B cell (primary cell): Measurements from ENCODE around the gene FMO3. TPM values are rescaled to one million over a fixed set of nuclear protein-coding genes. Genes with fewer than 3 reads are reported as not detected.

Experiments
- ATAC-seq: fragments of 200-7000 bp; cut with Tn5 transposase; one replicate; pipeline ENCODE4 v1.10.0; 2021; ENCODE audit warnings: low read depth, mild to moderate bottlenecking, moderate number of reproducible peaks, moderate library complexity
- CTCF ChIA-PET: fragments of 350-600 bp; sonication (Branson Sonifier 250); formaldehyde crosslinking; loops from one replicate; lab custom pipeline; 2021; ENCODE audit warnings: antibody characterized with exemption, inconsistent platforms; lab: Charles Lee
- POLR2A ChIA-PET: fragments of 350-600 bp; sonication (Branson Sonifier 250); formaldehyde crosslinking; loops from one replicate; lab custom pipeline; 2021; ENCODE audit warnings: antibody characterized with exemption; lab: Charles Lee
- DNase-seq: peaks from one replicate; pipeline ENCODE4 v3.0.0; 2013
- H2AFZ ChIP-seq: 2 replicates; pipeline ENCODE4 v1.6.1; 2012; ENCODE audit warnings: mild to moderate bottlenecking, low read depth, low read length; ENCODE audit not compliant: insufficient read depth, poor library complexity, severe bottlenecking
- H3K27ac ChIP-seq, 2 donors: 1 replicate in 1 of 2; 2 replicates in 1 of 2; pipeline ENCODE4 v1.5.1; 2012 to 2013; ENCODE audit warnings: low read length in 2 of 2, mild to moderate bottlenecking in 2 of 2, moderate library complexity in 1 of 2
- H3K27me3 ChIP-seq, 4 experiments: fragments of 200-600 bp in 1 of 4; sonication (generic) in 1 of 4; replicated peaks in 1 of 4; 1 replicate in 2 of 4; 2 replicates in 2 of 4; pipeline versions ENCODE4 v1.6.1 to v1.7.0; 2013 to 2016; ENCODE audit warnings: low read length in 3 of 4, mild to moderate bottlenecking in 2 of 4, mixed read lengths in 1 of 4, moderate library complexity in 1 of 4; ENCODE audit not compliant: insufficient read depth in 4 of 4, control insufficient read depth in 3 of 4; ENCODE audit errors: control extremely low read depth in 1 of 4
- H3K36me3 ChIP-seq, 2 experiments: replicated peaks in 1 of 2; 1 replicate in 1 of 2; 2 replicates in 1 of 2; pipeline versions ENCODE4 v1.6.1 to v1.7.1; 2013; ENCODE audit warnings: low read length in 1 of 2; ENCODE audit not compliant: insufficient read depth in 2 of 2, control insufficient read depth in 1 of 2; ENCODE audit errors: control extremely low read depth in 1 of 2, extremely low read depth in 1 of 2
- H3K4me1 ChIP-seq, 2 donors: fragments of 200-600 bp in 1 of 2; sonication (generic) in 1 of 2; 1 replicate in 1 of 2; 2 replicates in 1 of 2; pipeline versions ENCODE4 v1.5.1 to v1.6.1; 2013 to 2017; ENCODE audit warnings: low read length in 2 of 2; ENCODE audit not compliant: control insufficient read depth in 2 of 2, insufficient read depth in 2 of 2
- H3K4me2 ChIP-seq: replicated peaks from 2 replicates; pipeline ENCODE3; 2012; ENCODE audit warnings: mild to moderate bottlenecking, low read depth, low read length; ENCODE audit not compliant: poor library complexity, severe bottlenecking
- H3K4me3 ChIP-seq, 5 experiments: fragments of 200-600 bp in 1 of 5; sonication (generic) in 1 of 5; 1 replicate in 3 of 5; 2 replicates in 2 of 5; pipeline versions ENCODE4 v1.5.1 to v1.7.0; 2011 to 2016; ENCODE audit warnings: low read length in 4 of 5, mild to moderate bottlenecking in 4 of 5, low read depth in 2 of 5, control low read depth in 1 of 5, moderate library complexity in 1 of 5; ENCODE audit not compliant: insufficient read depth in 1 of 5; ENCODE audit errors: control extremely low read depth in 1 of 5, extremely low read depth in 1 of 5
- H3K79me2 ChIP-seq: fragments of 200-600 bp; sonication (generic); one replicate; pipeline ENCODE4 v1.6.0; 2016; ENCODE audit warnings: low read length; ENCODE audit not compliant: control insufficient read depth, insufficient read depth
- H3K9ac ChIP-seq: fragments of 200-600 bp; sonication (generic); 2 replicates; pipeline ENCODE4 v1.6.1; 2017; ENCODE audit warnings: mild to moderate bottlenecking, low read length, moderate library complexity
- H3K9me3 ChIP-seq, 3 donors: one replicate each; pipeline versions ENCODE4 v1.6.1 to v1.7.1; 2013; ENCODE audit warnings: low read length in 2 of 3; ENCODE audit not compliant: control insufficient read depth in 2 of 3, insufficient read depth in 1 of 3; ENCODE audit errors: control extremely low read depth in 1 of 3
- H4K20me1 ChIP-seq: 2 replicates; pipeline ENCODE4 v1.6.0; 2012; ENCODE audit warnings: mild to moderate bottlenecking, low read length; ENCODE audit not compliant: insufficient read depth, control insufficient read depth, poor library complexity, severe bottlenecking
- H3K27ac Mint-ChIP-seq: one replicate; pipeline ENCODE4 v1.8.0; 2021; ENCODE audit warnings: mixed read lengths
- H3K27me3 Mint-ChIP-seq: one replicate; pipeline ENCODE4 v1.8.0; 2021; ENCODE audit warnings: mixed read lengths
- H3K4me1 Mint-ChIP-seq: one replicate; pipeline ENCODE4 v1.8.0; 2021; ENCODE audit warnings: mixed read lengths
- H3K4me3 Mint-ChIP-seq: one replicate; pipeline ENCODE4 v1.8.0; 2021; ENCODE audit warnings: mixed read lengths
- H3K9me3 Mint-ChIP-seq: one replicate; pipeline ENCODE4 v1.8.0; 2022; ENCODE audit warnings: mixed read lengths; ENCODE audit not compliant: insufficient read depth
- CTCF ChIP-seq: fragments of 200-600 bp; IDR thresholded peaks from one replicate; pipeline ENCODE4 v1.8.0; 2022; ENCODE audit warnings: antibody characterized with exemption, mild to moderate bottlenecking
- EZH2 ChIP-seq: IDR thresholded peaks from 2 replicates; pipeline ENCODE4 v1.6.1; 2012; ENCODE audit warnings: borderline replicate concordance, low read depth, mild to moderate bottlenecking, moderate library complexity, low read length; ENCODE audit not compliant: insufficient read depth, poor library complexity, severe bottlenecking
- WGBS: methylation state at CpG from one replicate; pipeline ENCODE4 v1.1.5; 2013; ENCODE audit warnings: missing lambda C conversion rate; ENCODE audit not compliant: insufficient coverage; 5-methylcytosine and 5-hydroxymethylcytosine counted together
- intact Hi-C: fragments of 100-400 bp; cut with micrococcal nuclease; formaldehyde crosslinking; loops from one replicate; pipeline ENCODE4 v1.10.0; 2022
- polyA plus RNA-seq: library from polyadenylated mRNA; depleted of rRNA; stranded (reverse); fragments of >200 nt; gene quantifications from 2 replicates; pipeline ENCODE4 v1.2.3, GENCODE V29; 2012
- total RNA-seq, 2 donors: library from RNA; stranded (reverse); fragments of 120-200 nt in 1 of 2; gene quantifications; 1 replicate in 1 of 2; 2 replicates in 1 of 2; pipeline versions ENCODE4 v1.2.3 to v1.2.4, GENCODE V29; 2013 to 2022

The FMO3 gene
- total and polyA plus RNA-seq, 2 donors (not counting 1 experiment from before 2014, with no cell fraction given), result not detected

DNA sequence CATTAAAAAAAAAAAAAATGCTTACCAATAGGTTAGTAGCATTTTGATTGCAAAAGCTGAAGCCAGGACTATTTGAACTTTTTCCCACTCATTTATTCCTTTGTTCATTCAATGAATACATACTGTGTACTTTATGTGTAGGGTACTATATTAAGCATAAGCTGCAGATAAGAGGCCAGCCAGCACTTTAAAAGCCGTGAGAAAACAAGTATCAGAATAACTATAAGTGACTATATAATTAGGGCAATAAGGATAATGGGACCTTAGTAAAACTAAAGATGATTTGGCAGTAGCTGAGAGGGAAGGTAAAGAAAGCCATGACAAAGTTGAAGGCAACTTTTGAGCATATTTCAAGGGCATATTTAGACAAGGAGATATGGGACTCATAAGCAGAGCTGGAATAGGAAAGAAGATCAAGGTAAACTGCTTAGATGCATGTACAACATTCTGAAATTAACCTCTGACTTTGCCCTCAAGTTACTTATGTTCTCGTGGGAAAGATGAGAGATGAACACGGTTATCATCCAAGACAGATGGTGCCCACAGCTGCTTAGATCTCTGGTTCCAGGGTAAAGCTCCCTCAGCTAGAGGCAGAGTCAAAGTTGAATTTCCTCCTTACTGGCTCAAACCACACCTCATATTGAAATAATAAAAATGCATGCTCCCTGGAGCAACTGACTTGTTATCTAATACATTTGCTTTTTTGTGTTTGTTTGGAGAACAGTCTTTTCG, 50.4 kb downstream of the FMO3 start:
- H3K27ac ChIP-seq, result no peak overlapping the region
- no peaks in the 10 kb centered on the region for H3K79me2 ChIP-seq
- no peaks in the 10 kb centered on the region for H3K9me3 ChIP-seq
- WGBS, result 80% methylated on average over 2 of the region's 4 CpGs
- ChIA-PET POLR2A (no interaction called here), CTCF (no interaction called here)
- TF ChIP-seq CTCF, result no peak
- H3K9ac ChIP-seq, result no peak overlapping the region
- Mint-ChIP-seq H3K27me3 (peaks cover 7% of the 10 kb centered on the region), H3K4me3 (no peak overlapping the region), H3K27ac (no peak overlapping the region), H3K9me3 (no peaks in the 10 kb centered on the region), H3K4me1 (no peaks in the 10 kb centered on the region)
- H2AFZ ChIP-seq, result no peak overlapping the region
- H3K27me3 ChIP-seq, result peaks cover 0 to 5% (median 0%) of the 10 kb centered on the region in 4 experiments
- no peak overlapping the region for H3K4me3 ChIP-seq
- no peak for ATAC-seq
- H4K20me1 ChIP-seq, result no peaks in the 10 kb centered on the region
- no peaks in the 10 kb centered on the region for H3K36me3 ChIP-seq
- H3K4me2 ChIP-seq, result no peak overlapping the region
- intact Hi-C loops, result no loop called here
- DNase-seq, result no peak
- H3K4me1 ChIP-seq, result no peaks in the 10 kb centered on the region

DNA sequence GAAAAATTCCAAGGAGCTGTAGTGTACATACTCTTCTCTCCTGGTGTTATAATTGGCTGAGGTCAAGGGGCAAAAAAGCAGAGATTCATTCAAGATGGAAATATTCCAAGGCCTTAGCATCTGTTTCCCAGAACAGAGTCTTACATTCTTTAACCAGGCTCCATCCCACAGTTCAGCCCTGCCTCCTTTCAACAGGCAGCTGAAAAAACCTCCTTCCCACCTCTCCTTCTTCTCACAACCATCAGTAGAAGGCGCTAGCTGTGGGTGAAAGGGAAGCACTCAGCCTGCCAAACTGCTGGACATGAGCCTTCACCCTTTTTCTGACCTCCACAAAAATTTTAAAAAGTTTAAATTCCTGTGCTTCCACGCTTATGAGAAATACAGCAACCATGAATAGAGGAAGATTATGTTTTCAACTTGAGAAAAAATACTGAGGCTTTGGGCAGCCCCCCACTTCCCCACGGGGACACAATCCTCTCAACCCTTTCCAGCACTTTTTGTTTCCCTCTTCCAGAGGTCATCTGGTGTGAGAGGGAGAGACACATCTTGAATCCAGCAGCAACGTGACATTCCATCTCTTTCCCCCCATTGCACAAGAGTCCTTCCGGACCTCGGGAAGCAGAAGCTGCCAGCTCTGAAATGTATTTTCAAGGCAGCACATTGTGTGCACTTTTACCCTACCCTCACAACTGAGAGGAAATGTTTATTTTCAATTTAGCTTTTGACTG, 51.1 kb downstream of the FMO3 start:
- no peak overlapping the region for H3K27ac Mint-ChIP-seq
- ChIA-PET CTCF (no interaction called here), POLR2A (no interaction called here)
- H3K9me3 Mint-ChIP-seq, result no peaks in the 10 kb centered on the region
- Histone ChIP-seq H3K4me1 (no peaks in the 10 kb centered on the region), H3K9me3 (no peaks in the 10 kb centered on the region), H3K27ac (no peak overlapping the region), H3K4me2 (no peak overlapping the region), H4K20me1 (no peaks in the 10 kb centered on the region), H3K27me3 (peaks cover 0 to under 1% (median 0%) of the 10 kb centered on the region in 4 experiments), H2AFZ (no peak overlapping the region), H3K79me2 (no peaks in the 10 kb centered on the region), H3K9ac (no peak overlapping the region), H3K36me3 (no peaks in the 10 kb centered on the region), H3K4me3 (no peak overlapping the region)
- TF ChIP-seq CTCF (no peak), EZH2 (no peak)
- no peak overlapping the region for H3K4me3 Mint-ChIP-seq
- DNase-seq (no peak), ATAC-seq (no peak)
- H3K27me3 Mint-ChIP-seq, result peaks cover 1% of the 10 kb centered on the region
- WGBS, result no CpG with 5 or more reads among the region's 6 CpGs
- intact Hi-C loops, result no loop called here
- H3K4me1 Mint-ChIP-seq, result no peaks in the 10 kb centered on the region
